Measurements from ENCODE around the gene FNDC3B.

Gene FNDC3B

DNA sequence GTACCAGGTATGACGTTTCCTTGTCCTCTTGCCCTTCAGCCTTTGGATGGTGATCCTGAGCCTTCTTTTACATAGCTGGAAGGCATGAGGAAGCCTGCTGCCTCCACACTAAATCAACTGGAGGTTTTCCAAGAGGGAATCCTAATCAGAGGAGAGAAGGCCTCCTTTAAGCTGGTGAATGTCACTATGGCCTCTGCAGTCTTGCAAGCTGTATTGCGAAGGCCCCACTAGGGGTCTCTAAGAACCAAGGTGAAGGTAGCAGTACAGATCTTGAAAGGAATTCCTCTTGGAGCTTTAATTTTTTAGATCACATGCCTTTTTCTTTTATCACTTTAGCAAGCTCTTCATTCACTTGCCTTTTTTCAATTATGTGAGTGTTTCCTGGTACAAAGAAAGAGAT, 289.7 kb downstream of the FNDC3B start:
- Histone ChIP-seq H3K79me2 (ENCODE audit: insufficient read depth, low read length) (no peaks in the 10 kb centered on the region), H3K4me2 (ENCODE audit: low read depth, low read length, poor library complexity, severe bottlenecking) (no peak overlapping the region), H3K9me3 (ENCODE audit: insufficient read depth, low read depth, low read length) (no peaks in the 10 kb centered on the region), H3K9ac (ENCODE audit: low read depth, low read length, poor library complexity, severe bottlenecking) (no peak overlapping the region), H3K36me3 (ENCODE audit: insufficient read depth, low read length) (peaks cover 17% of the 10 kb centered on the region; the same call in 1 of the 2 replicates), H2AFZ (ENCODE audit: low read length) (no peak overlapping the region), H3K4me3 (ENCODE audit: low read length, poor library complexity, severe bottlenecking) (no peak overlapping the region), H3F3A (ENCODE audit: low read depth) (no peaks in the 10 kb centered on the region), H4K20me1 (ENCODE audit: insufficient read depth, low read length, poor library complexity, severe bottlenecking) (no peaks in the 10 kb centered on the region), H3K27me3 (ENCODE audit: insufficient read depth, low read length, poor library complexity, severe bottlenecking) (no peaks in the 10 kb centered on the region), H3K4me1 (ENCODE audit: insufficient read depth, low read length, poor library complexity, severe bottlenecking) (no peaks in the 10 kb centered on the region), H3K9me2 (replicated peaks; ENCODE audit: low read depth, low read length) (no peaks in the 10 kb centered on the region)
- TF ChIP-seq, protein P1, sequence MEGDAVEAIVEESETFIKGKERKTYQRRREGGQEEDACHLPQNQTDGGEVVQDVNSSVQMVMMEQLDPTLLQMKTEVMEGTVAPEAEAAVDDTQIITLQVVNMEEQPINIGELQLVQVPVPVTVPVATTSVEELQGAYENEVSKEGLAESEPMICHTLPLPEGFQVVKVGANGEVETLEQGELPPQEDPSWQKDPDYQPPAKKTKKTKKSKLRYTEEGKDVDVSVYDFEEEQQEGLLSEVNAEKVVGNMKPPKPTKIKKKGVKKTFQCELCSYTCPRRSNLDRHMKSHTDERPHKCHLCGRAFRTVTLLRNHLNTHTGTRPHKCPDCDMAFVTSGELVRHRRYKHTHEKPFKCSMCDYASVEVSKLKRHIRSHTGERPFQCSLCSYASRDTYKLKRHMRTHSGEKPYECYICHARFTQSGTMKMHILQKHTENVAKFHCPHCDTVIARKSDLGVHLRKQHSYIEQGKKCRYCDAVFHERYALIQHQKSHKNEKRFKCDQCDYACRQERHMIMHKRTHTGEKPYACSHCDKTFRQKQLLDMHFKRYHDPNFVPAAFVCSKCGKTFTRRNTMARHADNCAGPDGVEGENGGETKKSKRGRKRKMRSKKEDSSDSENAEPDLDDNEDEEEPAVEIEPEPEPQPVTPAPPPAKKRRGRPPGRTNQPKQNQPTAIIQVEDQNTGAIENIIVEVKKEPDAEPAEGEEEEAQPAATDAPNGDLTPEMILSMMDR (conservative IDR thresholded peaks at IDR 0.05; ENCODE audit: low read length) = peak; percentile 39
- no peak for TF ChIP-seq EZH2phosphoT487 (IDR thresholded peaks at IDR 0.05; ENCODE audit: borderline replicate concordance)

- H3K4me1 ChIP-seq (ENCODE audit: insufficient read depth, low read length, poor library complexity, severe bottlenecking) = no peaks in the 10 kb centered on the region
- no peaks in the 10 kb centered on the region for H3K9me2 ChIP-seq (replicated peaks; ENCODE audit: low read depth, low read length)
- no peak overlapping the region for H2AFZ ChIP-seq (ENCODE audit: low read length)
- peaks cover 12% of the 10 kb centered on the region; the same call in 1 of the 2 replicates for H3K36me3 ChIP-seq (ENCODE audit: insufficient read depth, low read length)
- no peaks in the 10 kb centered on the region for H3K79me2 ChIP-seq (ENCODE audit: insufficient read depth, low read length)
- TF ChIP-seq, protein P1 (conservative IDR thresholded peaks at IDR 0.05; ENCODE audit: low read length) = no peak
- no peak for TF ChIP-seq EZH2phosphoT487 (IDR thresholded peaks at IDR 0.05; ENCODE audit: borderline replicate concordance)
- no peaks in the 10 kb centered on the region for H4K20me1 ChIP-seq (ENCODE audit: insufficient read depth, low read length, poor library complexity, severe bottlenecking)
- H3K9me3 ChIP-seq (ENCODE audit: insufficient read depth, low read depth, low read length) = no peaks in the 10 kb centered on the region
- no peak overlapping the region for H3K4me3 ChIP-seq (ENCODE audit: low read length, poor library complexity, severe bottlenecking)
- no peak overlapping the region for H3K4me2 ChIP-seq (ENCODE audit: low read depth, low read length, poor library complexity, severe bottlenecking)
- H3K9ac ChIP-seq (ENCODE audit: low read depth, low read length, poor library complexity, severe bottlenecking) = no peak overlapping the region
- H3K27me3 ChIP-seq (ENCODE audit: insufficient read depth, low read length, poor library complexity, severe bottlenecking) = no peaks in the 10 kb centered on the region
- no peaks in the 10 kb centered on the region for H3F3A ChIP-seq (ENCODE audit: low read depth)
These were observed 291.0 kb downstream of the FNDC3B start for GRCh38 chr3:172330413-172330812.

DNA sequence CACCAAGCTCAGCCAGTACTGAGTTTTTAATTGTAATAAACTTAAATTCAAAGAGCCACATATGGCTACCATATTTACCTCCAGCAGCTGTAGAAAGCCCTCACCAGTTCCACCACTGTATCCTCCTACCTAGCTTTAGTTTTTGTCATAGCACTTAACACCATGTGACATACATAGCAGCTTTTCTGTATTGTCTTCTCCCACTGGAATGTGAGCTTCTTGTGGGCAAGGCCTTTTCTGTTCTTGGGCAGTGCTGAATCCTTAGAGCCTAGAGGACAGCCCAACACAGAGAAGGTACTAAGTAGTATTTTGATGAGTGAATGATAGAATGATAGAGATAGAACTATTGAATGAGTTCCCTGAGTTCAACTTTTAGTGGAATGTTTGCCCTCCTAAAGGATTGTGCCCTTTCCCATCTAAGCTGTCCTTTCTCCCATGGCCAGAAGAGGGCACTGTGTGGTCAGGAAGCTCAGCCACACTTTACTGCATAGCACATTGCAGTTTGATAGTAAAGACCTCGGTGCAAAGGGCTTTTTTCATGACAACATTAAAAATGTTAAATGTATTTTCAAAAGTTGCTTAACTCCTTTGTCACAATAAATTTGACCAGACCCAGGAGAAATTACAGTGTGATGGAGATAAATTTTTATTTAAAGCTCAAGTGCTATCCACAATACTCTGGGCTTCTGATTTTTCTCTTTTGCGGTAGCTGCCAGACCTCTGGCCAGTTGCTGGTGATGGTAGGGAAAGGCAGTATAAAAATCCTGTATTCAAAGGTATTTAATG, 293.1 kb downstream of the FNDC3B start:
- no peak overlapping the region for H3K9ac ChIP-seq (ENCODE audit: low read depth, low read length, poor library complexity, severe bottlenecking)
- no peaks in the 10 kb centered on the region for H4K20me1 ChIP-seq (ENCODE audit: insufficient read depth, low read length, poor library complexity, severe bottlenecking)
- no peaks in the 10 kb centered on the region for H3K27me3 ChIP-seq (ENCODE audit: insufficient read depth, low read length, poor library complexity, severe bottlenecking)
- TF ChIP-seq, protein P1 (conservative IDR thresholded peaks at IDR 0.05; ENCODE audit: low read length) = peak; percentile 93
- no peak for TF ChIP-seq EZH2phosphoT487 (IDR thresholded peaks at IDR 0.05; ENCODE audit: borderline replicate concordance)
- no peaks in the 10 kb centered on the region for H3K4me1 ChIP-seq (ENCODE audit: insufficient read depth, low read length, poor library complexity, severe bottlenecking)
- H2AFZ ChIP-seq (ENCODE audit: low read length) = no peak overlapping the region
- H3K36me3 ChIP-seq (ENCODE audit: insufficient read depth, low read length) = peaks cover 11% of the 10 kb centered on the region; the same call in 1 of the 2 replicates
- H3K4me2 ChIP-seq (ENCODE audit: low read depth, low read length, poor library complexity, severe bottlenecking) = no peak overlapping the region
- H3K79me2 ChIP-seq (ENCODE audit: insufficient read depth, low read length) = no peaks in the 10 kb centered on the region
- H3K9me3 ChIP-seq (ENCODE audit: insufficient read depth, low read depth, low read length) = no peaks in the 10 kb centered on the region
- no peaks in the 10 kb centered on the region for H3F3A ChIP-seq (ENCODE audit: low read depth)
- no peaks in the 10 kb centered on the region for H3K9me2 ChIP-seq (replicated peaks; ENCODE audit: low read depth, low read length)
- H3K4me3 ChIP-seq (ENCODE audit: low read length, poor library complexity, severe bottlenecking) = no peak overlapping the region

Data from Loucy (cell line).